OCI-LY1 (cell line): ENCODE data around the gene EYA3.

ENCODE experiments used
- H2AFZ ChIP-seq: fragments of 200-600 bp; sonication (generic), shearing (Covaris generic); 2 replicates; pipeline ENCODE4 v1.6.0; 2014; ENCODE audit warnings: antibody characterized with exemption, mild to moderate bottlenecking, low read length
- H3F3A ChIP-seq: fragments of 200-600 bp; sonication (generic), shearing (Covaris generic); 2 replicates; pipeline ENCODE4 v1.6.0; 2014; ENCODE audit warnings: mild to moderate bottlenecking, antibody characterized with exemption, low read length, moderate library complexity; ENCODE audit not compliant: insufficient read depth
- H3K27ac ChIP-seq: fragments of 200-600 bp; sonication (generic); 2 replicates; pipeline ENCODE4 v1.5.1; 2014; ENCODE audit warnings: low read length, mixed run types, mild to moderate bottlenecking, low read depth; ENCODE audit not compliant: poor library complexity, severe bottlenecking
- H3K27me3 ChIP-seq: fragments of 200-600 bp; sonication (generic); 2 replicates; pipeline ENCODE4 v1.6.0; 2014; ENCODE audit warnings: antibody characterized with exemption, mild to moderate bottlenecking, low read length, moderate library complexity; ENCODE audit not compliant: insufficient read depth
- H3K36me3 ChIP-seq: fragments of 200-600 bp; sonication (generic); 2 replicates; pipeline ENCODE4 v1.6.1; 2014; ENCODE audit warnings: mild to moderate bottlenecking, antibody characterized with exemption, low read length, moderate library complexity, mixed read lengths; ENCODE audit not compliant: insufficient read depth
- H3K4me1 ChIP-seq: fragments of 200-600 bp; sonication (generic); 2 replicates; pipeline ENCODE4 v1.5.1; 2014; ENCODE audit warnings: mild to moderate bottlenecking, low read length, moderate library complexity; ENCODE audit not compliant: insufficient read depth, severe bottlenecking
- H3K4me2 ChIP-seq: fragments of 200-600 bp; sonication (generic), shearing (Covaris generic); 2 replicates; pipeline ENCODE4 v1.6.1; 2014; ENCODE audit warnings: low read length
- H3K4me3 ChIP-seq: fragments of 200-600 bp; sonication (generic); 2 replicates; pipeline ENCODE4 v1.5.1; 2014; ENCODE audit warnings: low read length, low read depth, mild to moderate bottlenecking, mixed read lengths; ENCODE audit not compliant: poor library complexity, severe bottlenecking
- H3K79me2 ChIP-seq: fragments of 200-600 bp; shearing (Covaris generic); 2 replicates; pipeline ENCODE4 v1.6.1; 2016; ENCODE audit warnings: mixed run types, low read length, mixed read lengths; ENCODE audit not compliant: insufficient read depth
- H3K9ac ChIP-seq: fragments of 200-600 bp; sonication (generic), shearing (Covaris generic); 2 replicates; pipeline ENCODE4 v1.6.1; 2014; ENCODE audit warnings: mild to moderate bottlenecking, low read length, mixed read lengths
- H3K9me2 ChIP-seq: fragments of 200-600 bp; sonication (generic), shearing (Covaris generic); 2 replicates; pipeline ENCODE4 v1.6.1; 2014; ENCODE audit warnings: low read depth, mild to moderate bottlenecking, low read length, mixed read lengths
- H3K9me3 ChIP-seq: fragments of 200-600 bp; shearing (Covaris generic); 2 replicates; pipeline ENCODE4 v1.6.1; 2014; ENCODE audit warnings: low read length, mixed read lengths
- H4K20me1 ChIP-seq: fragments of 200-600 bp; sonication (generic), shearing (Covaris generic); 2 replicates; pipeline ENCODE4 v1.6.0; 2016; ENCODE audit warnings: mild to moderate bottlenecking, low read length; ENCODE audit not compliant: insufficient read depth
- CTCF ChIP-seq: fragments of 200-600 bp; sonication (generic), shearing (Covaris generic); IDR thresholded peaks from 2 replicates; pipeline ENCODE4 v1.5.1; 2017; ENCODE audit warnings: mild to moderate bottlenecking, antibody characterized with exemption, low read length, moderate library complexity, mixed read lengths
- EZH2 ChIP-seq: fragments of 200-600 bp; sonication (generic), shearing (Covaris generic); IDR thresholded peaks from 2 replicates; pipeline ENCODE4 v1.8.0; 2017; ENCODE audit warnings: borderline replicate concordance, mixed run types, mild to moderate bottlenecking, antibody characterized with exemption, low read length, moderate library complexity, mixed read lengths

EYA3 gene

GRCh38 chr1:28123461-28123961 is 35.1 kb upstream of the EYA3 start:
- H3K9ac ChIP-seq = no peak overlapping the region
- no peaks in the 10 kb centered on the region for H3K9me3 ChIP-seq
- H3K27ac ChIP-seq = no peak overlapping the region
- H3K9me2 ChIP-seq = no peaks in the 10 kb centered on the region
- H3K27me3 ChIP-seq = no peaks in the 10 kb centered on the region
- H3K36me3 ChIP-seq = no peaks in the 10 kb centered on the region
- TF ChIP-seq EZH2 = no peak
- TF ChIP-seq CTCF = no peak
- H3K79me2 ChIP-seq = no peaks in the 10 kb centered on the region
- H3K4me2 ChIP-seq = no peak overlapping the region
- H2AFZ ChIP-seq = no peak overlapping the region
- H3K4me1 ChIP-seq = peaks cover 28% of the 10 kb centered on the region
- H3K4me3 ChIP-seq = no peak overlapping the region
- H4K20me1 ChIP-seq = no peaks in the 10 kb centered on the region
- H3F3A ChIP-seq = no peaks in the 10 kb centered on the region

- Histone ChIP-seq H3K9me2 (no peaks in the 10 kb centered on the region), H2AFZ (no peak overlapping the region), H3K9me3 (no peaks in the 10 kb centered on the region), H3K4me2 (no peak overlapping the region), H3F3A (no peaks in the 10 kb centered on the region), H3K4me1 (peaks cover 16% of the 10 kb centered on the region), H3K27me3 (no peaks in the 10 kb centered on the region), H3K27ac (no peak overlapping the region), H3K4me3 (no peak overlapping the region), H3K9ac (no peak overlapping the region), H3K79me2 (no peaks in the 10 kb centered on the region), H3K36me3 (no peaks in the 10 kb centered on the region), H4K20me1 (no peaks in the 10 kb centered on the region)
- TF ChIP-seq EZH2 = no peak
- no peak for TF ChIP-seq CTCF
These were observed 33.8 kb upstream of the EYA3 start for GRCh38 chr1:28122183-28122582.

- Histone ChIP-seq H3K27me3 (no peaks in the 10 kb centered on the region), H3K27ac (no peak overlapping the region), H3K36me3 (no peaks in the 10 kb centered on the region), H3K9me3 (no peaks in the 10 kb centered on the region), H3K9ac (no peak overlapping the region), H4K20me1 (no peaks in the 10 kb centered on the region), H2AFZ (no peak overlapping the region), H3K79me2 (no peaks in the 10 kb centered on the region), H3F3A (no peaks in the 10 kb centered on the region), H3K4me1 (peaks cover 10% of the 10 kb centered on the region), H3K9me2 (no peaks in the 10 kb centered on the region), H3K4me2 (no peak overlapping the region), H3K4me3 (no peak overlapping the region)
- no peak for TF ChIP-seq EZH2
- no peak for TF ChIP-seq CTCF
These were observed 31.1 kb upstream of the EYA3 start for GRCh38 chr1:28119556-28119955.
